ENCODE results near the gene GALNT2. TPM values are rescaled to one million over a fixed set of nuclear protein-coding genes. Genes with fewer than 3 reads are reported as not detected.
A peak's percentile ranks its signal among the peaks of the same experiment; 100 is the strongest.

Gene GALNT2
- total and polyA plus RNA-seq, 2 donors (not counting 1 experiment from before 2014, with no cell fraction given) = 19.0 to 184 TPM

- no peaks in the 10 kb centered on the region for H4K20me1 ChIP-seq (ENCODE audit: control insufficient read depth, insufficient read depth, low read length, poor library complexity, severe bottlenecking)
- Mint-ChIP-seq H3K9me3 (ENCODE audit: insufficient read depth) (no peaks in the 10 kb centered on the region), H3K4me1 (peaks cover 57% of the 10 kb centered on the region), H3K27ac (peak overlapping the region; percentile 17), H3K4me3 (no peak overlapping the region), H3K27me3 (no peaks in the 10 kb centered on the region)
- no peak overlapping the region for H3K4me2 ChIP-seq (replicated peaks; ENCODE audit: low read depth, low read length, poor library complexity, severe bottlenecking)
- intact Hi-C loops (cut with micrococcal nuclease) = loop anchor here (2.0 kb wide), 3 partner anchors 15 to 593 kb away; partner anchors contain the start of genes ABCB10 and GALNT2
- H3K27ac ChIP-seq (ENCODE audit: low read length in 2 of 2) = no peak overlapping the region
- peaks cover 41 to 45% of the 10 kb centered on the region in 2 donors for H3K4me1 ChIP-seq (ENCODE audit: control insufficient read depth in 2 of 2, insufficient read depth in 2 of 2, low read length in 2 of 2)
- CTCF ChIA-PET = interaction anchor here (1.9 kb wide), 1 partner anchor 35 kb away, joined by 4 read pairs; no protein-coding TSS in a partner anchor
- H3K9me3 ChIP-seq (ENCODE audit: control extremely low read depth in 1 of 3, control insufficient read depth in 2 of 3, insufficient read depth in 1 of 3, low read length in 2 of 3) = no peaks in the 10 kb centered on the region
- no peaks in the 10 kb centered on the region for H3K27me3 ChIP-seq (replicated peaks in 1 of 4; ENCODE audit: control extremely low read depth in 1 of 4, control insufficient read depth in 3 of 4, insufficient read depth in 4 of 4, low read length in 3 of 4)
- no peak overlapping the region for H2AFZ ChIP-seq (ENCODE audit: insufficient read depth, low read depth, low read length, poor library complexity, severe bottlenecking)
- 100% methylated on average over 1 of the region's 7 CpGs for WGBS (ENCODE audit: insufficient coverage)
- H3K4me3 ChIP-seq (ENCODE audit: control extremely low read depth in 1 of 5, extremely low read depth in 1 of 5, insufficient read depth in 1 of 5, low read depth in 2 of 5, low read length in 4 of 5) = no peak overlapping the region
- DNase-seq (no peak), ATAC-seq (ENCODE audit: low read depth) (no peak)
- H3K79me2 ChIP-seq (ENCODE audit: control insufficient read depth, insufficient read depth, low read length) = peaks cover 72% of the 10 kb centered on the region
- TF ChIP-seq CTCF (IDR thresholded peaks at IDR 0.05) (no peak), EZH2 (IDR thresholded peaks at IDR 0.05; ENCODE audit: borderline replicate concordance, insufficient read depth, low read depth, low read length, poor library complexity, severe bottlenecking) (no peak)
- H3K36me3 ChIP-seq (replicated peaks in 1 of 2; ENCODE audit: control extremely low read depth in 1 of 2, control insufficient read depth in 1 of 2, extremely low read depth in 1 of 2, insufficient read depth in 2 of 2, low read length in 1 of 2) = no peaks in the 10 kb centered on the region
- no peak overlapping the region for H3K9ac ChIP-seq (ENCODE audit: low read length)
- POLR2A ChIA-PET = interaction anchor here (1.1 kb wide), 1 partner anchor 28 kb away, joined by 3 read pairs; no protein-coding TSS in a partner anchor
Measured at GRCh38 chr1:230151924-230152468, 85.0 kb downstream of the GALNT2 start.

- H3K4me2 ChIP-seq (replicated peaks; ENCODE audit: low read depth, low read length, poor library complexity, severe bottlenecking) = no peak overlapping the region
- DNase-seq (no peak), ATAC-seq (ENCODE audit: low read depth) (no peak)
- ChIA-PET POLR2A (interaction anchor here (1.1 kb wide), 1 partner anchor 29 kb away, joined by 3 read pairs; no protein-coding TSS in a partner anchor), CTCF (interaction anchor here (1.6 to 1.9 kb wide), 2 partner anchors 14 to 36 kb away, joined by 4 read pairs; no protein-coding TSS in a partner anchor)
- H3K27me3 ChIP-seq (replicated peaks in 1 of 4; ENCODE audit: control extremely low read depth in 1 of 4, control insufficient read depth in 3 of 4, insufficient read depth in 4 of 4, low read length in 3 of 4) = no peaks in the 10 kb centered on the region
- Mint-ChIP-seq H3K4me3 (no peak overlapping the region), H3K9me3 (ENCODE audit: insufficient read depth) (no peaks in the 10 kb centered on the region), H3K4me1 (peaks cover 56% of the 10 kb centered on the region), H3K27ac (no peak overlapping the region), H3K27me3 (no peaks in the 10 kb centered on the region)
- intact Hi-C loops (cut with micrococcal nuclease) = no loop called here
- H3K4me1 ChIP-seq (ENCODE audit: control insufficient read depth in 2 of 2, insufficient read depth in 2 of 2, low read length in 2 of 2) = peaks cover 31 to 36% of the 10 kb centered on the region in 2 donors
- H3K9me3 ChIP-seq (ENCODE audit: control extremely low read depth in 1 of 3, control insufficient read depth in 2 of 3, insufficient read depth in 1 of 3, low read length in 2 of 3) = no peaks in the 10 kb centered on the region
- peaks cover 76% of the 10 kb centered on the region for H3K79me2 ChIP-seq (ENCODE audit: control insufficient read depth, insufficient read depth, low read length)
- H3K36me3 ChIP-seq (replicated peaks in 1 of 2; ENCODE audit: control extremely low read depth in 1 of 2, control insufficient read depth in 1 of 2, extremely low read depth in 1 of 2, insufficient read depth in 2 of 2, low read length in 1 of 2) = no peaks in the 10 kb centered on the region
- H3K4me3 ChIP-seq (ENCODE audit: control extremely low read depth in 1 of 5, extremely low read depth in 1 of 5, insufficient read depth in 1 of 5, low read depth in 2 of 5, low read length in 4 of 5) = no peak overlapping the region
- no peak overlapping the region for H3K27ac ChIP-seq (ENCODE audit: low read length in 2 of 2)
- no peak overlapping the region for H2AFZ ChIP-seq (ENCODE audit: insufficient read depth, low read depth, low read length, poor library complexity, severe bottlenecking)
- WGBS (ENCODE audit: insufficient coverage) = no CpG with 5 or more reads among the region's 6 CpGs
- no peaks in the 10 kb centered on the region for H4K20me1 ChIP-seq (ENCODE audit: control insufficient read depth, insufficient read depth, low read length, poor library complexity, severe bottlenecking)
- TF ChIP-seq EZH2 (IDR thresholded peaks at IDR 0.05; ENCODE audit: borderline replicate concordance, insufficient read depth, low read depth, low read length, poor library complexity, severe bottlenecking) (no peak), CTCF (IDR thresholded peaks at IDR 0.05) (no peak)
- H3K9ac ChIP-seq (ENCODE audit: low read length) = no peak overlapping the region
Measured at GRCh38 chr1:230152999-230153398, 86.0 kb downstream of the GALNT2 start.
